Fibroblast of villous mesenchyme (primary cell): Measurements from ENCODE around the gene ADIPOR2. TPM values are rescaled to one million over a fixed set of nuclear protein-coding genes. Genes with fewer than 3 reads are reported as not detected.

ENCODE experiments used
- DNase-seq: peaks from one replicate; pipeline ENCODE4 v3.0.0-alpha.2; 2010; ENCODE audit warnings: low read depth
- H3K4me3 ChIP-seq: 2 replicates; pipeline ENCODE4 v1.5.1; 2011; ENCODE audit warnings: low read depth, mild to moderate bottlenecking, low read length
- CTCF ChIP-seq: IDR thresholded peaks from 2 replicates; pipeline ENCODE4 v1.5.1; 2012; ENCODE audit warnings: low read depth, mild to moderate bottlenecking, low read length; ENCODE audit not compliant: insufficient read depth
- total RNA-seq: library from RNA; depleted of rRNA; stranded (reverse); fragments of >200 nt; gene quantifications from 2 replicates; pipeline ENCODE4 v1.2.3, GENCODE V29; 2012

The ADIPOR2 gene
- total RNA-seq, 1 donor = 48.8 TPM

- TF ChIP-seq CTCF = no peak
- no peak for DNase-seq
- H3K4me3 ChIP-seq = no peak overlapping the region
Observed at GRCh38 chr12:1695886-1696670, 5.2 kb downstream of the ADIPOR2 start.

- H3K4me3 ChIP-seq = no peak overlapping the region
- peak; percentile 25 for DNase-seq
- TF ChIP-seq CTCF = no peak
Observed at GRCh38 chr12:1696800-1697199, 5.9 kb downstream of the ADIPOR2 start.

GRCh38 chr12:1697271-1697670 is 6.4 kb downstream of the ADIPOR2 start:
- no peak overlapping the region for H3K4me3 ChIP-seq
- DNase-seq = no peak
- TF ChIP-seq CTCF = no peak

- no peak overlapping the region for H3K4me3 ChIP-seq
- no peak for DNase-seq
- no peak for TF ChIP-seq CTCF
Observed at GRCh38 chr12:1698720-1699119, 7.8 kb downstream of the ADIPOR2 start.

GRCh38 chr12:1702713-1703112 is 11.8 kb downstream of the ADIPOR2 start:
- peak; percentile 31 for DNase-seq
- no peak overlapping the region for H3K4me3 ChIP-seq
- no peak for TF ChIP-seq CTCF

GRCh38 chr12:1703771-1704722 is 13.2 kb downstream of the ADIPOR2 start:
- no peak for TF ChIP-seq CTCF
- DNase-seq = no peak
- H3K4me3 ChIP-seq = no peak overlapping the region
